Endometrial microvascular endothelial cells (primary cell): ENCODE results near the gene CDH13. TPM values are rescaled to one million over a fixed set of nuclear protein-coding genes. Genes with fewer than 3 reads are reported as not detected.

Experiments used
- in situ Hi-C: cut with HindIII; loops from 2 replicates; pipeline ENCODE4 v1.10.0; 2017; ENCODE audit warnings: low sequenced_read_pairs, low pct_unique_long_range_greater_than_20kb; ENCODE audit errors: inconsistent ontology term
- total RNA-seq: library from RNA; depleted of rRNA; stranded (reverse); fragments of >200 nt; gene quantifications from one replicate; pipeline ENCODE4 v1.2.3, GENCODE V29; 2015; ENCODE audit errors: inconsistent ontology term

CDH13 gene
- total RNA-seq, 1 donor from 2014 or later = 75.5 TPM

- in situ Hi-C loops = no loop called here
Measured at GRCh38 chr16:83802135-83802534, 1175.4 kb downstream of the CDH13 start.

- in situ Hi-C loops = no loop called here
Measured at GRCh38 chr16:83802554-83803205, 1175.9 kb downstream of the CDH13 start.

DNA sequence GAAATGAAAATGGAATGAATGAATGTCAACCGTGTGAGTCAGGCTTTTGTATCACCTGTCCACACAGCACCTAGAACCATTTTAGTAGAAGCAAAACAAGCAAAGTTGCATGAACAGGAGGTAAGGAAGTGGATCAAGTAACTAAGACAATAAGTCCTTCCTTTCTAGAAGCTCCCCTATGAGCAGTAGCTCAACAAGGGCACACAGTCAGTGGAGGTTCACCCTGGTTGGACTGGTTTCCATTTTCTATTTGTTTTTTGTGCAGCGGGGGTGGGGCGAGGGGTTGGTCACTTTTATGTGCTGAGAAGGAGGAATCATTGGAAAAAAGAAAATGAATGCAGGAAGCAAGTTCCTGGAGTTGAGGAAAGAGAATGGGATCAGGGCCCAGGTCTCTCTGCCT is 1177.0 kb downstream of the CDH13 start:
- in situ Hi-C loops = no loop called here

GRCh38 chr16:83804366-83804765 is 1177.6 kb downstream of the CDH13 start:
- in situ Hi-C loops = no loop called here

- in situ Hi-C loops = no loop called here
Measured at GRCh38 chr16:83806036-83806435, 1179.3 kb downstream of the CDH13 start.

GRCh38 chr16:83806731-83807130 is 1180.0 kb downstream of the CDH13 start:
- in situ Hi-C loops = no loop called here

- in situ Hi-C loops = no loop called here
Measured at GRCh38 chr16:83807327-83807709, 1180.5 kb downstream of the CDH13 start.

DNA sequence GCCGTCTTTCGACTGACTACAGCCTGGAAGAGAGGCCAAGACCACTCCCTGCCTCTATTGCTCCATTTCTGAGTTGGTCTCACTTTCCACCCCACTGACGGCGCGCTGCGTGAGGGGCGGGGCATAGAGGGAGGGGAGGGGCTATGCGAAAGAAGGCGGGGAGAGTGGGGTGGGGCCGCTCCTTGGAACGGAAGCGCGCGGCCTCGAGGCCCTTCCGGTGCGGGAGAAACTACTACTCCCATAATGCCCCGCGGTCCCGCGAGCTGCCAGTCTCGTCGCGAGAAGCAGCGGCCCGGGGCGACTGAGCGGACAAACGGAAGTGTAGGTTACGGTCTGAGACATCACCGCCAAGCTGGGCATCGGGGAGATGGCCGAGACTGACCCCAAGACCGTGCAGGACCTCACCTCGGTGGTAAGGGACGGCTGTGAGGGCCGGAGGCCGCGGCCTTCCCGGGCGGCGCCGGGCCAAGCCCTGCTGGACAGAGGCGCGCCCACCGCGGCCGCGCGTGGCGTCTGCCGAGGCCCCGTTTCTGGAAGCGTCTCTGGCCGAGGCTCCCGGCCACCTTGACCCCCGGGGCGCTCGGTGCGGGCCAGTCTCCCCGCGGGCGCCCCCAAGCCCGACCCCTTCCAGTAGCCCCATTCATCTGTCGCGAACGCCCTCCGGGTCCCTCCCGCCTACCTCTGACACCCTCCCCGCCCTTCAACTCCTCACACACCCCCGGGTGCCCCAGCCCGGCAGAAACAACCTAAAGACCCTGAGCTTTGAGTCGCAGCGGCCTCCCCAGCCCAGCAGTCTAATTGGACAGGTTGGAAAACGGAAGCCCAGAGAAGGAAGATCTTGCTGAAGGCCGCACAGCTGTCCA is 1181.2 kb downstream of the CDH13 start, which contains the start of gene HSBP1:
Gene HSBP1 (plus strand): TSS at position 269 of the 863 bp plus-strand sequence. CDS start 99 bp downstream, at position 368.
- in situ Hi-C loops = no loop called here

- in situ Hi-C loops = no loop called here
Measured at GRCh38 chr16:83808573-83809014, 1181.8 kb downstream of the CDH13 start.

- in situ Hi-C loops = no loop called here
Measured at GRCh38 chr16:83809092-83809491, 1182.3 kb downstream of the CDH13 start.

- in situ Hi-C loops = no loop called here
Measured at GRCh38 chr16:83810901-83811300, 1184.1 kb downstream of the CDH13 start.

DNA sequence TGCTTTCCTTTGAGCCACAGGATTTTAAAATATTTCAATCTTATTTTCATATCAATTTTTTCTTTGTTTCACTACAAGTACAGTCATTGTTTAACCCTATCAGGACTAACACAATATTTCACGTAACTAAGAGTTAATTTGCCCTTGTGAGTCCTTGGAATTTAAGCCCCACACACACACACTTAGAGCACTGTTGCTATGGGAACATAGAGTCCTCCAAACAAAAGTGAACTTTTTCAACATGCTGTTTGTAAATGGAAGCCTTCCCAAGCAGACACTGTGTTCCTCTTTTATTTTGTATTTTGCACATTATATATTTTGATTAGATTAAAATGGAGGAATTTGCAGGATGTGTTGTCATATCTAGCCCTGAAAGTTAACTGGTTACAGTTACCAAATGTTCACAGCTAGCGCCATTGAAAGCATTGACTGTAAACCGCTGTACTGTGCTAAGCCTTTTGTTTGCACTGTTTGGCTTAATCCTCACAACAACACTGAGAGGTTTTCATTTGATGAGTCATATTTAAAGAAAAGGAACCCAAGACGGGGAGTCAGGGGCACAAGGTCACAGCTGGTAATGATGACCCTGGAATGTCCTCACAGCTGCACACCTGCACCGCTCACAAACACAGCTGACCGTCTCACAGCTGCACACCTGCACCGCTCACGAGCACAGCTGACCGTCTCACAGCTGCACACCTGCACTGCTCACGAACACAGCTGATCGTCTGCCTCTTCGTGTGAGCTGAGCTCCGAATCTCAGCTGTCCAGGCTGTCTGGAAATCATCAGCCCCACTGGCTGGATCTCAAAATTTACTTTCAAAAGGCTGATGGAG is 1187.3 kb downstream of the CDH13 start:
- in situ Hi-C loops = no loop called here

- in situ Hi-C loops = no loop called here
Measured at GRCh38 chr16:83814659-83814985, 1187.9 kb downstream of the CDH13 start.

DNA sequence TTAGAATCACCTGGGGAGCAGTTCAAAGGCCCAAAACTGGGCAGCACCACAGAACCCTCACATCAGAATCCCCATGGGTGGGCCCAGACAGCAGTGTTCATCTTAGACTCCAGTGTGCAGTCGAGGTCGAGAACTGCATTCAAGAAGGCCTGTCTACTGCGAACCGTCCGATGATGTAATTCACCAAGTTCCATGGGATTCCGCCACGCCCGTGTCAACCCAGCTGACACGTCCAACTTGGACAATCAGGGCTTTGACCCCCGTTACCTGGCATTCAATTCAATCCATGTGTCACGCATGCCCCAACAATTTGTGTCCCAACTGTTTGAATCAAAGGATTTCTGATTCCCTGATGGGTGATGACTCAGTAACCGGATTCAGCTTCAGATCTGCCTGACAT is 1190.3 kb downstream of the CDH13 start:
- in situ Hi-C loops = no loop called here

GRCh38 chr16:83818276-83818675 is 1191.5 kb downstream of the CDH13 start:
- in situ Hi-C loops = no loop called here

- in situ Hi-C loops = no loop called here
Measured at GRCh38 chr16:83819361-83819760, 1192.6 kb downstream of the CDH13 start.

GRCh38 chr16:83826146-83826913 is 1199.6 kb downstream of the CDH13 start:
- in situ Hi-C loops = no loop called here

DNA sequence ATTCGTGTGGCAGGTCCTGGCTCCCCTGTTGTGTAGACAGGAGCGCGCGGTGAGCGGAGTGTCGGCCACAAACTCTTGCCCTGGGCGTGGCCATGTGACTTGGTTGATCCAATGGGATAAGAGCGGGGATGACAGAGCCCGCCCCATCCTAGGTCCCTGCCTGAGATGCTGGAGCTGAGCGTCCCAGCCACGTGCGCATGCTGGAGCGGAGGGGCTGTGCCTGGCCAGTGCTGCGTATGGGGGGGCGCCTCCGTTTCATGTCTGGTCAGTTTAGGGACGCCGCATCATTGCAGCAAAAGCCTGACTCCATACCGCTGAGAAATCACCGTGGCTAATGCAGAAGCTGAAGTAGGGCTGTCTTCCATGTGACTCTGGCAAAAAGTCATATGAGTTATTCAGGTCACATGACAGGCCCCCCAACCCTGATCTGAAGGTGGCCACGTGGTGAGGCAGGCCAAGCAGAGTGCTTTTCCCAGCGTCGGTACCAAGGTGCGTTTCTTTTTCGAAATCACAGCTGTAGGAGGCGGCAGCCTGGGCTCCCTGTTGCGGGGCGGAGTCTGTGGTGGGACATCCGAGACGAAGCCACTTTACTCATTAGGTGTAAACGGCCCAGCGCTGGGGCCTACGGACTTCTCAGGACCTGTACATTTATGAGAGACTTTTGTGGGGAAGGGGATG is 1203.5 kb downstream of the CDH13 start:
- in situ Hi-C loops = no loop called here
